Esophagus squamous epithelium (tissue), 5 donors: ENCODE results near the gene ELOVL7. TPM values are rescaled to one million over a fixed set of nuclear protein-coding genes. Genes with fewer than 3 reads are reported as not detected.

Experiments used
- DNase-seq: peaks from one replicate; lab custom pipeline; 2025; lab: John Stamatoyannopoulos, UW
- H3K27ac ChIP-seq, 4 donors: fragments of 200-600 bp; sonication (generic); one replicate each; pipeline ENCODE4 v1.5.1; 2016 to 2019; ENCODE audit warnings: mild to moderate bottlenecking in 1 of 4
- H3K27me3 ChIP-seq, 4 donors: fragments of 200-600 bp; sonication (generic); 1 replicate in 3 of 4; 2 replicates in 1 of 4; pipeline versions ENCODE4 v1.5.1 to v1.6.0; 2017 to 2021; ENCODE audit warnings: antibody characterized with exemption in 1 of 4
- H3K36me3 ChIP-seq, 3 donors: fragments of 200-600 bp; sonication (generic); one replicate each; pipeline ENCODE4 v1.5.1; 2016 to 2019
- H3K4me1 ChIP-seq, 3 donors: fragments of 200-600 bp; sonication (generic); one replicate each; pipeline ENCODE4 v1.5.1; 2017 to 2019
- H3K4me3 ChIP-seq, 4 donors: fragments of 200-600 bp; sonication (generic); 1 replicate in 3 of 4; 2 replicates in 1 of 4; pipeline ENCODE4 v1.5.1; 2016 to 2019; ENCODE audit warnings: mild to moderate bottlenecking in 2 of 4, moderate library complexity in 1 of 4
- H3K9me3 ChIP-seq, 3 donors: fragments of 200-600 bp; sonication (generic); one replicate each; pipeline ENCODE4 v1.5.1; 2016 to 2019
- CTCF ChIP-seq, 6 experiments: fragments of 450-650 bp in 4 of 6; fragments of 200-600 bp in 2 of 6; sonication (generic) in 2 of 6; IDR thresholded peaks; one replicate each; pipeline ENCODE4 v1.5.1; 2016 to 2019; ENCODE audit warnings: antibody characterized with exemption in 6 of 6, mild to moderate bottlenecking in 4 of 6, moderate library complexity in 4 of 6
- POLR2A ChIP-seq, 4 donors: fragments of 450-650 bp; IDR thresholded peaks; one replicate each; pipeline ENCODE4 v1.6.1; 2017; ENCODE audit warnings: antibody characterized with exemption in 4 of 4, mild to moderate bottlenecking in 4 of 4, moderate library complexity in 3 of 4
- WGBS, 2 donors: methylation state at CpG; one replicate each; pipeline ENCODE4 v1.1.5; 2018; 5-methylcytosine and 5-hydroxymethylcytosine counted together
- intact Hi-C: fragments of 100-400 bp; cut with DNase I; formaldehyde crosslinking; loops from one replicate; pipeline ENCODE4 v1.15.0; 2022
- total RNA-seq, 4 donors: library from RNA; depleted of rRNA; stranded (reverse); fragments of >200 nt; gene quantifications; one replicate each; pipeline ENCODE4 v1.1.0, GENCODE V29; 2016
- donor health status: DM: yes; HTN: yes; CAD: no.

ELOVL7 gene
- total RNA-seq, 4 donors from 2014 or later: 4.0 to 9.8 (median 8.1) TPM

GRCh38 chr5:60814498-60814897 lies 29.6 kb downstream of the ELOVL7 start:
- Histone ChIP-seq H3K36me3 (no peaks in the 10 kb centered on the region), H3K27ac (no peak overlapping the region), H3K9me3 (no peaks in the 10 kb centered on the region), H3K4me1 (no peaks in the 10 kb centered on the region), H3K27me3 (no peaks in the 10 kb centered on the region), H3K4me3 (no peak overlapping the region)
- no peak for TF ChIP-seq POLR2A (IDR thresholded peaks at IDR 0.05)
- TF ChIP-seq CTCF (IDR thresholded peaks at IDR 0.05): no peak
- WGBS, 2 donors: 76 to 89% methylated on average over 2 of the region's 2 CpGs
- no peak for DNase-seq
- intact Hi-C loops: no loop called here

GRCh38 chr5:60812426-60812825 lies 31.6 kb downstream of the ELOVL7 start:
- no peaks in the 10 kb centered on the region for H3K4me1 ChIP-seq
- DNase-seq: no peak
- intact Hi-C loops: no loop called here
- H3K4me3 ChIP-seq: no peak overlapping the region
- no peak overlapping the region for H3K27ac ChIP-seq
- TF ChIP-seq POLR2A (IDR thresholded peaks at IDR 0.05): no peak
- TF ChIP-seq CTCF (IDR thresholded peaks at IDR 0.05): no peak
- H3K9me3 ChIP-seq: no peaks in the 10 kb centered on the region
- no peaks in the 10 kb centered on the region for H3K36me3 ChIP-seq
- H3K27me3 ChIP-seq: no peaks in the 10 kb centered on the region

DNA sequence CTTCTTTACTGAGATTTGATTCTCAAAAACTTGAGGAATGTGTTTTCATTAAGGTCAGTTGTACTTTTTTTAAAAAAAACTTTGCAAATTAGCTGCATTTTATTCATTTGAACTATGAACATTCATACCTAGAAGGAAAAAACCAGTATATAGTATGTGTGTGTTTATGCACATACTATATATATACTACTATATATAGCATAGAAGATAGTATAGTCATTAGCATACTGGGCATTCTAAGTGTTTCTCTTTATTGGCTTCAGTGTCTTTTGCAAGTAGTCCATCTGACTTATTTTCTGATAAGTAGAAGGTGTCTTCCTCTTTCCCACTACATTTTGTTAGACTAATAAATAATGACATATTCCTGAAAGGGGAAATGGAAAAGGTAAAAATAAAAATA lies 33.0 kb downstream of the ELOVL7 start:
- H3K9me3 ChIP-seq: no peaks in the 10 kb centered on the region
- no peaks in the 10 kb centered on the region for H3K4me1 ChIP-seq
- H3K4me3 ChIP-seq: no peak overlapping the region
- intact Hi-C loops: no loop called here
- no peaks in the 10 kb centered on the region for H3K27me3 ChIP-seq
- DNase-seq: no peak
- H3K36me3 ChIP-seq: no peaks in the 10 kb centered on the region
- H3K27ac ChIP-seq: no peak overlapping the region
- TF ChIP-seq POLR2A (IDR thresholded peaks at IDR 0.05): no peak

DNA sequence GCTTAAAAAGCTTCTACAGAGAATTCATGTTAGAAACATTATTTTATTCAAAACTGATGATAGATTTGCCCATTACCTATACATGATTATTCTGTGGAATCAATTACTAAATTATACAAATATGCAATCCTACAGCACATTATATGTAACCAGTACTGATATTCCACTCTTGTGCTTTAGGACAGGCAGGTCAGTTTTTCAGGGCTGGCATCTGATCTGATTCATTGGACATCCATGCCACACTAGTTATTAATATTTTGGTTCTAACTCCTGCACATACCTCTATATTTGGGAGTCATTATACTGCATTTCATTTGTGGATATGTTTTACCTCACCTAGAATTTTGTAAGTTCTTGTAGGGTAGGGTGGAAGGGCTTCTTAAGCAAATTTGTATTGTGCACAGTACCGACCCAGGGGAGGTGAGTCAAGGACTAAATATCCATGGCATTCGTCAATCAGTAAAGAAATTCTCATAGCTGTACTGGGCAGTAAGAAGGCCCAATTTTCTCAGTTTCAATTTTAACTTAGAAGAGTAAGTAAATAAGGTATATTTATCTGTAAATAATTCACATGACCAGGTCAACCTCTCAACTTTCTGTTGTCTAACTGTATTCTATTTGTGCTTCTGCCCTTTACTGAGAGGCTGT lies 33.5 kb downstream of the ELOVL7 start:
- H3K4me3 ChIP-seq: no peak overlapping the region
- 60 to 71% methylated on average over 2 of the region's 2 CpGs for WGBS, 2 donors

DNA sequence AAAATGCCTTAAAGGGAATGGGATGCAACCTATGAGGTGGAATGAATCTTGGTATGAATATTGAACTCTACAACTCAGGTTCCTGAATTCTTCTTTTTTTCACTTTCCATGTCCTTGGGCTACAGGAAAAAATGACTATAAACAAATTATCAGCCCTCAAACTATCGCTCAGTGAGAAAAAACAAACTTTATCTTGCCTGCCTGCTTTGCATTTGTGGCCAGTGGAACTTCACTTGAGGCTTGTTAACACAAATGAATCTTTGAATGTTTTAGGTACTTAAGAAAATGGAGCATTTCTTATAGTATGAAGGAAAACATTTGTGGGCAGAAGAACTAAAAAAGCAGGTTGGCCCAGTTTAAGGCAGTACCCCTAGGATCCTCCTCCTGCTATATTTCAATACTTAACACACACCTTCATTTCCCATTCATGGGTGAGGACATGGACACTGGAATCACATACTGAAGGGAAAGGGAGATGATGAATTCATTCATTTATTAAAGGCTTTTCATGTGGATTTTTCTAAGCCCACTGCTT lies 34.1 kb downstream of the ELOVL7 start:
- no peaks in the 10 kb centered on the region for H3K4me1 ChIP-seq
- intact Hi-C loops: no loop called here
- 67 to 91% methylated on average over 1 of the region's 1 CpG for WGBS, 2 donors
- no peaks in the 10 kb centered on the region for H3K27me3 ChIP-seq
- no peaks in the 10 kb centered on the region for H3K36me3 ChIP-seq
- H3K27ac ChIP-seq: no peak overlapping the region
- no peak overlapping the region for H3K4me3 ChIP-seq
- TF ChIP-seq POLR2A (IDR thresholded peaks at IDR 0.05): no peak
- H3K9me3 ChIP-seq: no peaks in the 10 kb centered on the region
- no peak for DNase-seq

More for the DNA sequence above, 33.5 kb downstream of the ELOVL7 start:
- DNase-seq: no peak
- intact Hi-C loops: no loop called here
- TF ChIP-seq POLR2A (IDR thresholded peaks at IDR 0.05) (no peak), CTCF (IDR thresholded peaks at IDR 0.05) (no peak)
- H3K9me3 ChIP-seq: no peaks in the 10 kb centered on the region
- no peaks in the 10 kb centered on the region for H3K27me3 ChIP-seq
- H3K36me3 ChIP-seq: no peaks in the 10 kb centered on the region
- H3K4me1 ChIP-seq: no peaks in the 10 kb centered on the region
- no peak overlapping the region for H3K27ac ChIP-seq

- intact Hi-C loops: no loop called here
- no peak overlapping the region for H3K27ac ChIP-seq
- WGBS, 2 donors: 52 to 67% methylated on average over 5 of the region's 5 CpGs
- H3K9me3 ChIP-seq: no peaks in the 10 kb centered on the region
- DNase-seq: no peak
- H3K4me3 ChIP-seq: no peak overlapping the region
- no peaks in the 10 kb centered on the region for H3K4me1 ChIP-seq
- TF ChIP-seq CTCF (IDR thresholded peaks at IDR 0.05): no peak
- no peak for TF ChIP-seq POLR2A (IDR thresholded peaks at IDR 0.05)
- H3K27me3 ChIP-seq: no peaks in the 10 kb centered on the region
- H3K36me3 ChIP-seq: no peaks in the 10 kb centered on the region
These were observed 37.4 kb downstream of the ELOVL7 start for GRCh38 chr5:60806591-60807243.
